ENCODE measurements around the gene PTPRN2. TPM values are rescaled to one million over a fixed set of nuclear protein-coding genes. Genes with fewer than 3 reads are reported as not detected.

The PTPRN2 gene
- polyA plus RNA-seq, 1 of the 3 experiments (the other 2 are of a cell fraction): 4.0 TPM

DNA sequence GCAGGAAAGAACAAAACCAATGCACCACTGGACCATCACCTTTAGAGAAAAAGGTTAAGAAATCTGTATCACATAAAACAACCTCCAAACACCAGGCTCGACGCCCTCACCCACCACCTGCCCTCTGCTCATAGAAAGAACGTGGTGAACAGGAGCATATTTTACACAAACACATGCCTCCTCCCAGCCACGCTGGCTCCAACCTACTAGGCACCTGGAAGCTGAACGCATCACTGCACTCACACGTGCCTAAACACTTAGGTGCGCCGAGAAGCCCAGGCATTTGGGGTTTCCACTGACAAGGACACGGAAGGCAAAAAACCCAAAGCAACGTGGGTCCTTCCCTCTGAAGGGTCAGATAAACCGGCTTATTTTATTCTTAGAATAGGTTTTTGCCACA, 56.0 kb downstream of the PTPRN2 start (continued):
- TF ChIP-seq, protein P1, sequence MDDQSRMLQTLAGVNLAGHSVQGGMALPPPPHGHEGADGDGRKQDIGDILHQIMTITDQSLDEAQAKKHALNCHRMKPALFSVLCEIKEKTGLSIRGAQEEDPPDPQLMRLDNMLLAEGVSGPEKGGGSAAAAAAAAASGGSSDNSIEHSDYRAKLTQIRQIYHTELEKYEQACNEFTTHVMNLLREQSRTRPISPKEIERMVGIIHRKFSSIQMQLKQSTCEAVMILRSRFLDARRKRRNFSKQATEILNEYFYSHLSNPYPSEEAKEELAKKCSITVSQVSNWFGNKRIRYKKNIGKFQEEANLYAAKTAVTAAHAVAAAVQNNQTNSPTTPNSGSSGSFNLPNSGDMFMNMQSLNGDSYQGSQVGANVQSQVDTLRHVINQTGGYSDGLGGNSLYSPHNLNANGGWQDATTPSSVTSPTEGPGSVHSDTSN (IDR thresholded peaks at IDR 0.05): no peak
- no peak for TF ChIP-seq NRF1 (IDR thresholded peaks at IDR 0.05; ENCODE audit: low read depth, low read length)

DNA sequence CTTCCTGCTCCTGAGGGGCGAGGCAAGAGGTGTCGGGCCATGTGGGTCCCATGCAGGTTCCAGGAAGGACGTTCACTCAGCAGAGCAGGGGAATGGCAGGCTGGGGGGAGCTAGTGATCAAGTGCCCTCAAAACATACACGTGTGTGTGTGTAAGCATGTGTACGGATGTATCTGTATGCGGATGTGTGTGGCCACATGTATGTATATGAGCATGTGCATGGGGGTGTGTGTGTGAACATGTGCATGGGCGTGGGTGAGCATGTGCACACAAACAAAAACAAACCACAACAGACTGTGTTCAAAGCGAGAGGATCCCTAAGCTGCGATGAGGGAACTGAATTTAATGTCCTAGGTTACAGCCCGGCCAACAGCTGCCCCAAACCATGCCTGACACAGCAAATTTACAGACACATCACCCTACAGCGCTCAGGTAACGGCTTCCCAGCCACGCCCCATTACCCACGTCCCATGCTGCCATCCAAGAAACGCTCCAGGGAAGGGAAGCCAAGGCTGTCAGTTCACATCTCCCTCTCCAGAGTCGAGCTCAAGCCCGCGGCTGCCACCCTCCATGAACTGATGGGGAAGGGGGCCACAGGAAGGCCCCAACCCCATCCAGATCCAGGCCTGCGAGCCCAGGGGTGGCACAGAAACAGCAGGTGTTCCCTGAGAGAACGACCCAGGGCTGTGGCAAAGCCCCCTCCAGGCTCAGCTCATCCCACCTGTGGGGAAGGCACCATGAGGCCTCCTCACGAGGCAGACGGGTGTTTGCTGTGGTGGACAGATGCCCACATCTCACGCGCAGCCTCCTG, 56.6 kb downstream of the PTPRN2 start:
- Histone ChIP-seq H2AFZ (ENCODE audit: low read depth) (no peak overlapping the region), H3K4me2 (no peak overlapping the region), H3K36me3 (replicated peaks in 1 of 2; ENCODE audit: control insufficient read depth in 1 of 2, insufficient read depth in 2 of 2, low read length in 1 of 2) (no peaks in the 10 kb centered on the region), H3K4me3 (ENCODE audit: low read depth in 2 of 2, low read length in 1 of 2) (no peak overlapping the region), H3K27me3 (ENCODE audit: insufficient read depth) (no peaks in the 10 kb centered on the region), H4K20me1 (ENCODE audit: insufficient read depth) (no peaks in the 10 kb centered on the region), H3K79me2 (ENCODE audit: insufficient read depth) (no peaks in the 10 kb centered on the region), H3K27ac (ENCODE audit: low read depth in 2 of 2, low read length in 1 of 2) (no peak overlapping the region), H3K4me1 (ENCODE audit: control insufficient read depth in 1 of 2, insufficient read depth in 2 of 2, low read depth in 1 of 2, low read length in 1 of 2) (peaks cover 0 to 31% of the 10 kb centered on the region in 2 experiments; a peak in 1 of 4 replicates), H3K9ac (no peak overlapping the region), H3K9me2 (no peaks in the 10 kb centered on the region), H3F3A (replicated peaks; ENCODE audit: insufficient read depth) (no peaks in the 10 kb centered on the region), H3K9me3 (no peaks in the 10 kb centered on the region)
- no peak for DNase-seq
- 53% methylated on average over 21 of the region's 24 CpGs for WGBS (ENCODE audit: low lambda C conversion rate)
- TF ChIP-seq MXI1 (IDR thresholded peaks at IDR 0.05; ENCODE audit: low read depth, low read length): no peak
- no peak for TF ChIP-seq RFX5 (IDR thresholded peaks at IDR 0.05; ENCODE audit: low read length)
- no peak for TF ChIP-seq TCF12 (IDR thresholded peaks at IDR 0.05)
- no peak for TF ChIP-seq EZH2phosphoT487 (IDR thresholded peaks at IDR 0.05; ENCODE audit: borderline replicate concordance, low read depth)
- TF ChIP-seq, protein P2, sequence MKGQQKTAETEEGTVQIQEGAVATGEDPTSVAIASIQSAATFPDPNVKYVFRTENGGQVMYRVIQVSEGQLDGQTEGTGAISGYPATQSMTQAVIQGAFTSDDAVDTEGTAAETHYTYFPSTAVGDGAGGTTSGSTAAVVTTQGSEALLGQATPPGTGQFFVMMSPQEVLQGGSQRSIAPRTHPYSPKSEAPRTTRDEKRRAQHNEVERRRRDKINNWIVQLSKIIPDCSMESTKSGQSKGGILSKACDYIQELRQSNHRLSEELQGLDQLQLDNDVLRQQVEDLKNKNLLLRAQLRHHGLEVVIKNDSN (IDR thresholded peaks at IDR 0.05; ENCODE audit: borderline replicate concordance, low read depth): no peak
- TF ChIP-seq TEAD4 (IDR thresholded peaks at IDR 0.05; ENCODE audit: borderline replicate concordance, insufficient read depth): no peak
- no peak for TF ChIP-seq TAF1 (IDR thresholded peaks at IDR 0.05; ENCODE audit: borderline replicate concordance, low read depth, low read length)
- TF ChIP-seq, protein P3, sequence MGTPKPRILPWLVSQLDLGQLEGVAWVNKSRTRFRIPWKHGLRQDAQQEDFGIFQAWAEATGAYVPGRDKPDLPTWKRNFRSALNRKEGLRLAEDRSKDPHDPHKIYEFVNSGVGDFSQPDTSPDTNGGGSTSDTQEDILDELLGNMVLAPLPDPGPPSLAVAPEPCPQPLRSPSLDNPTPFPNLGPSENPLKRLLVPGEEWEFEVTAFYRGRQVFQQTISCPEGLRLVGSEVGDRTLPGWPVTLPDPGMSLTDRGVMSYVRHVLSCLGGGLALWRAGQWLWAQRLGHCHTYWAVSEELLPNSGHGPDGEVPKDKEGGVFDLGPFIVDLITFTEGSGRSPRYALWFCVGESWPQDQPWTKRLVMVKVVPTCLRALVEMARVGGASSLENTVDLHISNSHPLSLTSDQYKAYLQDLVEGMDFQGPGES (IDR thresholded peaks at IDR 0.05; ENCODE audit: low read depth, low read length): no peak
- TF ChIP-seq SIN3A (IDR thresholded peaks at IDR 0.05; ENCODE audit: borderline replicate concordance, low read depth, low read length): no peak
- no peak for TF ChIP-seq POLR2AphosphoS5 (IDR thresholded peaks at IDR 0.05; ENCODE audit: low read depth, low read length)
- no peak for TF ChIP-seq NFIC (IDR thresholded peaks at IDR 0.05; ENCODE audit: borderline replicate concordance)
- CTCF ChIA-PET: interaction anchor here (0.8 to 3.0 kb wide), 4 partner anchors 12 to 446 kb away, joined by 3 to 15 read pairs (median 3); no protein-coding TSS in a partner anchor
- POLR2A ChIA-PET: interaction anchor here (0.5 to 0.7 kb wide), 2 partner anchors 11 to 300 kb away, joined by 3 read pairs; no protein-coding TSS in a partner anchor
